AG20443 (cell line): ENCODE measurements around the gene TIGIT.
"Not testable (repeated sequence)": the region's sequence is repeated elsewhere in the genome, so short reads cannot be mapped to it uniquely, and the experiment has no call there.

Experiments
- DNase-seq: peaks from one replicate; pipeline ENCODE4 v3.0.0; 2012; ENCODE audit warnings: low spot score, mixed read lengths

Gene TIGIT

DNA sequence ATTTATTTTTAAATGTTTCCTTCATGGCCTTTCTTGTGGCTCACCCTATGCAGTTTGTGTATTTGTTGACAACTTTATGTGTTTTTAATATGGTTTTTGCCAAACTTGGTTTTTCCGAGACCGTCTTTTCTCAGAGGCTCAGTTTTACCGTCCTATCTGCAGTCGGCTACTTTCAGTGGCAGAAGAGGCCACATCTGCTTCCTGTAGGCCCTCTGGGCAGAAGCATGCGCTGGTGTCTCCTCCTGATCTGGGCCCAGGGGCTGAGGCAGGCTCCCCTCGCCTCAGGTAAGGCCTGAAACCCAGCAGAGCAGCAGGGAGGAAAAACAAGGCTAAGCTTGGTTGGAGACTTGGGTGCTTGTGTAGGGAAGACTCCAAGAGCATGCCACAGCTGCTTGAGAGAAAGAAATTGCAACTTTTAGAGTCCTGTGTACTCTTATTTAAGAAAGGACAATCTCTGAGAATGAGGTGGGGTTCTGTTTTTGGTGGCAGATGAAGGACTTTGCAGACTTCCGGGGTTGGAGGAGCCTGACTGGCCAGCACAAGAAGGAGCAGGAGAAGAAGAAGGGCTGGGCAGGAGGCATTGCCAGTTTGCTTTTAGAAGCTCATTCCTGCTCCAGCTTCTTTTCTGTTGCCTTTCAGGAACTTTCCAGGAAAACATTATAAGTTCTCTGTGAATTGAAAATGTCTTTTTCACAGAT lies at the start of gene TIGIT:
TIGIT (plus strand) TSS at position 191 of the 698 bp plus-strand sequence; CDS start at position 225, 34 bp downstream.
- no peak for DNase-seq

DNA sequence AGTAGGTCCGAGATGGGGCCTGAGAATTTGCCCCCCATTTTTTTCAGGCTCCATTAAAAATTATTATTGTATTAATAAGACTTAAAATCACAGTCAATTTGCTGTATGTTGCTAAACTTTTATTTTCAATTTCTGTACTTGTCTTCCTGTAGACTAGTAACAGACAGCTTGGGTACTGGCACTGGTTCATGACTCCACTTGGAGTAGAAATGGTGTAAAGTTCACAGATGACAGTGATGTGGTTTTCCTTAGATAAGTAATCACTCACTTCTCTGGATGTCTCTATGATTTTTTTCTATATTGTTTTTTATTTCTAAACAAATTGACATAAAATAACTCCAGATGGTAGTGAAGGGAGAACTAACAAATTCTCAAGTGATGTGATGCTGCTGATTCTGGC lies 40.9 kb upstream of the TIGIT start:
- DNase-seq = no peak

DNA sequence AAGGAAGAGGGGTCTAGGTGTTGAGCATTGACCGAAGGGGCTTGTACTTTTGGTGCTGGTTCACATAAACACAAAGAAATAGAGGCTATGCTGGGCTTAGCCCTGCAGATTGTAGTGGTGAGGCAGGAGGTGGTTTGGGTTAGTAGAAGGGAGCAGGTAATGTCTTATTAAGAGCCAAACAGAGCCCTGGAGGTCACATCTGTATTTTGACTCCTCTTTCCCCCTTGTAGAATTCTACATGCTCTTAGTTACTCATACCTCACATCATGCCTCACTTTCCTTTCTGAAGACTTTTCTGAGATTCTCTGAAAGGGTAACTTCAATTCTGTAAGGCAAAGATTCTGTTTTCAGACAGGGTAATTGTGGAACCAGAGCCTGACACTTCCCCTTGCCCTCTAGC lies 40.3 kb upstream of the TIGIT start:
- DNase-seq = no peak

DNA sequence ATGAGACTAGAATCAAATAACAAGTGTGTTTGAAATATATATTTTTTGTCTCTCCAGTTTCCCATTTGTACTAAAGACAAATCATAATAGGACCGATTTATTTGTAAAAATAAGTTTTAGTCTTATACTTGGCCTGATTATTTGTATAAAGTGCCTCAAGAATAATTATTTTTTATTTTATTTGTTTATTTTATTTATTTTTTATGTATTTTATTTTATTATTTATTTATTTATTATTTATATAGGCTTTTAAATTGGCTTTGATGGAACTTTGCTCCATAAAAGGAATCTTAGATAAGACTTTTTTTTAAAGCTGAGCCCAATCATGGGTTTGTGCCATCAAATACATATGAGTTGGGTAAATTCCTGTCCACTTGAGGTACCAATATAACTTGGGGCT lies 34.3 kb upstream of the TIGIT start:
- DNase-seq = no peak

- DNase-seq = no peak
Measured at GRCh38 chr3:114260152-114260551, 33.7 kb upstream of the TIGIT start.

DNA sequence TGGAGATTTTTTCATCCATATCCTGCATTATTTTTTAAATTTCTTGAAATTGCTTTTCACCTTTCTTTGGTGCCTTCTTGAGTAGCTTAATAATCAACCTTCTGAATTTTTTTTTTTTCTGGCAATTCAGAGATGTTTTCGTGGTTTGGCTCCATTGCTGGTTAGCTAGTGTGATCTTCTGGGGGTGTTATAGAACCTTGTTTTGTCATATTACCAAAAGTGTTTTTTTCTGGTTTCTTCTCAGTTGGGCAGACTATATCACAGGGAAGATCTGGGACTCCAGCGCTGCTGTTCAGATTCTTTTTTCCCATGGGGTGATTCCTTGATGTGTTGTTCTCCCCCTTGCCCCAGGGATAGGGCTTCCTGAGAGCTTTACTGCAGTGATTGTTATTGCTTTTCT lies 23.8 kb upstream of the TIGIT start:
- no peak for DNase-seq

GRCh38 chr3:114272271-114272670 lies 21.6 kb upstream of the TIGIT start:
- no peak for DNase-seq

GRCh38 chr3:114274929-114275328 lies 18.9 kb upstream of the TIGIT start:
- no peak for DNase-seq

DNA sequence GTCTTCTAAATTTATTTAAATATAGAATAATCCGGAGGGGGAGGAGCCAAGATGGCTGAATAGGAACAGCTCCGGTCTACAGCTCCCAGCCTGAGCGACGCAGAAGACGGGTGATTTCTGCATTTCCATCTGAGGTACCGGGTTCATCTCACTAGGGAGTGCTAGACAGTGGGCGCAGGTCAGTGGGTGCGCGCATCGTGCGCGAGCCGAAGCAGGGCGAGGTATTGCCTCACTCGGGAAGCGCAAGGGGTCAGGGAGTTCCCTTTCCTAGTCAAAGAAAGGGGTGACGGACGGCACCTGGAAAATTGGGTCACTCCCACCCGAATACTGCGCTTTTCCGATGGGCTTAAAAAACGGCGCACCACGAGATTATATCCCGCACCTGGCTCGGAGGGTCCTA lies 17.0 kb upstream of the TIGIT start:
- DNase-seq = not testable (repeated sequence)

- no peak for DNase-seq
Measured at GRCh38 chr3:114284644-114285043, 9.2 kb upstream of the TIGIT start.

DNA sequence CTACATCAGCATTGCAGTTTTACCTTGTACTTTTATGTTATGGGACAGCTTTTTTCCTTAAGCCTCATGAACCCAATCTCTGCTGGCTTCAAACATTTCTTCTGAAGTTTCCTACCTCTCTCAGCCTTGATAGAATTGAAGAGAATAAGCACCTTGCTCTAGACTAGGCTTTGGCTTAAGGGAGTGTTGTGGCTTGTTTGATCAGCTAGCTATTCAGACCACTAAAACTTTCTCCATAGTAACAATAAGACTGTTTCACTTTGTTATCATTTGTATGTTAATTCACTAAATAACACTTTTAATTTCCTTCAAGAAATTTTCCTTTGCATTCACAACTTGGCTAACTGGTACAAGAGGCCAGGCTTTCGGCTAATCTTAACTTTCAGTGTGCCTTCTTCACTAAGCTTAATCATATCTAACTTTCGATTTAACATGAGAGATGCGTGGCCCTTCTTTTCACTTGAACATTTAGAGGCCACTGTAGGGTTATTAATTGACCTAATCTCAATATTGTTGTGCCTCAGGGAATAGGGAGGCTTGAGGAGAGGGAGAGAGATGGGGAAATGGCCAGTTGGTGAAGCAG lies 8.1 kb upstream of the TIGIT start:
- no peak for DNase-seq

DNA sequence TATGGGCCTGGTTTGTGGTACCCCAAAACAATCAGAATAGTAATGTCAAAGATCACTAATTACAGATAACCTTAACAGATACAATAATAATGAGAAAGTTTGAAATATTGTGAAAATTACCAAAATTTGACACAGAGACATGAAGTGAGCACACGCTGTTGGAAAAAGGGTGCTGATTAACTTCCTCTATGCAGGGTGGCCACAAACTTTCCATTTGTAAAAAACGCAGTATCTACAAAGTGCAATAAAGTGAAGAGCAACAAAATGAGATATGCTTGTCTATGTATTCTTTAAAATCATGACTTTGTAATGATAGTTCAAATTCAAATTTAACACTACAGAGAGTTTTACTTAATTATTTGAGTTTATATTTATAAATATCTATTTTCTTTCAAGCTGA lies 7.6 kb upstream of the TIGIT start:
- no peak for DNase-seq

DNA sequence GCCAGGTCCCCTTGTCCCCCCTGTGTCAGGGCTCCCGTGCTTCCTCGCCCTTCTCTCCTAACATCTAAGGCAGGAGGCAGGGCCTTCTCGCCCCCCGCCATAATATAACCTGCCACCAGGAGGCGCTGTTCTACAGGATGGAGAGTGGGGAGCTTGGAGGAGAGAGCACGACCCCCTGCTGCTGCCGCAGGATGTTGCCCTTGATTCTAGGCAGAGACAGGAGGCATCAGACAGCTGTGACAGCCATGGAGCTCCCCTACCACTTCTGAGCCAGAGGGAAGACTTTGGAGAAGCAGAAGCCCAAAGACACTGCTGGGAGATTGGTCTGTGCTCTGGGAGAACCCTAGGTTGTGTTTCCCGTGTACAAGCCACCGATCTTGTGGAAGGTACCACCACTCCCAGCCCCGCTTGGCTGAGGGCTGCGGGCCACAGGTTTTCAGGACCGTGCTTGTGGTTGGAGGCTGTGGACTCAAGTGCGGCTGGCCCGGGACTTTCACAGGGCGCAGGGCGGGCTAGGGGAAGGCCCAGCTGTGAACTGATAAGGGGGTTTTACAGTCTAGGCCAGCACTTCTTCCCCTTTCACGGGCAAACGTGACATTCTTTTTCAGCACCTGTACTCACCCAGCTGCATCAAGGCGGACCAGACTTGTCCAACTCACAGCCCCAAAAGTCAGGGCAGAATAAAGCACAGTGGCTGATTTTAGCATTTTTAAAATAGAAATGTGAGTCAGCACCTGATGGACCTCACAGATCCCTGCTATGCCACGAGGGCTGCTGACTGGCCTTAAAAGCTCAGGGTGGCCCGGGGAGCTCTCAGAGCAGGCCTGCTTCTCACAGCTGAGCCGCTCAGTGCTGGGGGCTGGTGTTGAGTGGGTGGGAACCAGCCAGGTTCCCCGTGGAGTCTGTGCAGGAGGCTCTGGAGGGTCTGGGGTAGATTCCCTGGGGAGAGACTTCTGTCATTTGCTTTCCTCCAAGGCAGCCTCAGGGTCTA lies 2.6 kb upstream of the TIGIT start:
- peak; percentile 68 for DNase-seq

- DNase-seq = no peak
Measured at GRCh38 chr3:114294940-114295480, 1.2 kb downstream of the TIGIT start.

GRCh38 chr3:114295946-114296345 lies 2.1 kb downstream of the TIGIT start:
- no peak for DNase-seq

- DNase-seq = peak; percentile 54
Measured at GRCh38 chr3:114299421-114299820, 5.6 kb downstream of the TIGIT start.

DNA sequence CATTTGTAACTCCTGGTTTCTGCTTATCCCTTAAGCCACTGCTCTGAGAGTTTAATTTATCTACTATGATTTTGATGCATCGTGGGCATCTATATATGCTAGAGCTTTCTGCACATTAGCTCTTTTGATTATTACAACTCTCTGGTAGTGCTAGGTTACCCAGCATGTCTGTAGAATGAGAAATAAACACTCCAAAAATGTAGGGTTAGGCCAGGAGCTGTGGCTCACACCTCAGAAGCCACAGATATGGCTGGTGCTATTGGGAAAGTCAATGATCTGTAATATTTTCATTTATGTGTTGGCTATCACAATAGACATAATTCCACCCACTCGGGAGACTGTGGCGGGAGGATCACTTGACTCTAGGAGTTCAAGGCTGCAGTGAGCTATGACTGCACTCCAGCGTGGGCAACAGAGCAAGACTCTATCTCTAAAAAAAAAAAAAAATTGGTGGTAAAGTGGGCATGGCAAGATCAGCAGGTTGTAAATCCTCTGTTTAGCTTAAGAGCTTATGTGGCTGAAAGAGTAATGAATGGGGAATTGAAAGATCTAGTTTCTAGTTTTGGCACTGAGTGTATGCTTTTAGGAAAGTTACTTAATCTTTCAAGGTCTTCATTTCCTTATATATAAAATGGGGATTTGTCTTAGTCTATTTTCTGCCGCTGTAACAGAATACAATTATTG lies 6.3 kb downstream of the TIGIT start:
- DNase-seq = no peak

- DNase-seq = no peak
Measured at GRCh38 chr3:114307222-114307830, 13.5 kb downstream of the TIGIT start.

GRCh38 chr3:114307832-114308231 lies 14.0 kb downstream of the TIGIT start:
- DNase-seq = no peak

DNA sequence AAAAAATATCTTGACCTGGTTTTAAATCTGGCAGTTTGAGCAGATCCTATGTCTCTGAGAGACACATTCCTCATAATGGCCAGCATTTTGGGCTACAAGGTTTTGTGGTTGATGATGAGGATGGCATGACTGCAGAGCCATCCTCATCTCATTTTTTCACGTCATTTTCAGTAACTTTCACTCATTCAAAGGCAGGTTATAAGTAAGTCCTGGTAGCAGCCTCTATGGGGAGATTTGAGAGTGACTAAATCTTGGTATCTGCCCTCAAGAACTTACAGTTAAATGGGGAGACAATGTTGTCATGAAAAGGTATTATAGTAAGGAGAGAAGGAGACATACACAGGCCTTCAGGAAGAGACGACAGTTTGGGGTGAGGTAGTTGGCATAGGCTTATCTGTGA lies 14.5 kb downstream of the TIGIT start:
- DNase-seq = no peak

- no peak for DNase-seq
Measured at GRCh38 chr3:114308830-114309229, 15.0 kb downstream of the TIGIT start.

DNA sequence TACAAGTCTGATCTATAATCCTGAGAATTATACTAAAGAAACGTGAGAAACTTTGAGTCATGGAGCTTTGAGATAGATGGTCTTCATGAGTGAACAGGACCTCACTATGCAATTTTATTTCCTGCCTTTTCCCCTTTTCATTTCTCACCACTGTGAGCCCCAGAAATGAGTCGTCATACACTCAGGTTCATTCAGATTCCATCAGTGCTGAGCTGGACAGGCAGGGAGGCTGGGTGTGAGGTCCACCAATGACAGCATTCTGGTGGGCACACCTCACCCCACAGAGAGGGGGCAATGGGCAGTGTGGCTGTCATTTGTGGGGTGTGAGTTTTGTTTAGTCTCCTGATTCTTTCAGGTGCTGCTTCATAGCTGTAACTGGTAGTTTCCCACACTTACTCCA lies 16.9 kb downstream of the TIGIT start:
- DNase-seq = no peak
